Measurements from ENCODE around the gene SEC14L1.

- TF ChIP-seq POLR2A (IDR thresholded peaks at IDR 0.05; ENCODE audit: extremely low read depth, insufficient read length) (no peak), MAX (IDR thresholded peaks at IDR 0.05; ENCODE audit: low read depth, low read length) (no peak)
Observed at GRCh38 chr17:77230436-77230830, 89.7 kb downstream of the SEC14L1 start.

Data from NB4 (cell line).